Left colon (tissue), 2 donors: ENCODE data around the gene PCBP4. TPM values are rescaled to one million over a fixed set of nuclear protein-coding genes. Genes with fewer than 3 reads are reported as not detected.
"Not testable (repeated sequence)": the region's sequence is repeated elsewhere in the genome, so short reads cannot be mapped to it uniquely, and the experiment has no call there.

Experiments
- ATAC-seq: fragments of 200-7000 bp; cut with Tn5 transposase; one replicate; pipeline ENCODE4 v1.9.1; 2020; ENCODE audit warnings: mild to moderate bottlenecking, moderate library complexity
- DNase-seq, 2 donors: peaks; one replicate each; pipeline ENCODE4 v3.0.0-alpha.2; 2020
- intact Hi-C, 2 donors: fragments of 100-400 bp; cut with DNase I in 1 of 2; cut with micrococcal nuclease in 1 of 2; formaldehyde crosslinking; loops; one replicate each; pipeline versions ENCODE4 v1.11.2 to v1.14.0; 2022; cut with DNase I, micrococcal nuclease
- total RNA-seq, 2 donors: library from RNA; stranded (reverse); fragmentation: NEBNext Ultra II Directional; extraction: Animal tissue kit (Norgen Biotek cat#: 25700); gene quantifications; one replicate each; pipeline ENCODE4 v1.2.1, GENCODE V29; 2021
- donor health status: DM: no; HTN: no; CAD: no.
- donor health status: DM: yes; HTN: yes; CAD: no.

PCBP4 gene
- total RNA-seq, 2 donors from 2014 or later: 23.3 to 27.4 TPM

GRCh38 chr3:51934139-51934850 lies 33.0 kb downstream of the PCBP4 start:
- intact Hi-C loops: no loop called here
- DNase-seq (no peak), ATAC-seq (no peak)

- intact Hi-C loops: no loop called here
- ATAC-seq: no peak
- no peak for DNase-seq
Measured at GRCh38 chr3:51933471-51934138, 33.6 kb downstream of the PCBP4 start.

GRCh38 chr3:51932471-51933370 lies 34.5 kb downstream of the PCBP4 start:
- intact Hi-C loops: no loop called here
- ATAC-seq (no peak), DNase-seq (no peak)

DNA sequence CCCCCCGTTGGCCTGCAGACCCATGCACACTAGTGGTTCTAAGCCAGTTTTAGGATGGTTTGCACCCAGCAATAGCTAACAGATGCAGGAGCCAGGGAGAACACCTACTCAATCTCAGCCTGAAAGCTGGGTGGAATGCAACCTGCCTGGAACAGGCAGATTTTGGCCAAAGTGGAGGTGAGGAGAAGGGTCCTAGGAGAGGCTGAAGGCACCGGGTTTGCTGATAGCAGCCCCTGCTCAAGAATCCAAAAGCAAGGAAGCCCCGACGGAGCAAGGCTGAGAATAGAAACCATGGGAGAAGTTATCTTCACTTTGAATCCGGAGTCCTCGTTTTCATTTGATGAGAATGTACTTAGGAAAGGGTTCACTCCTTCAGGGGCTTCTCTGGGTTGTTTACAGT lies 35.5 kb downstream of the PCBP4 start:
- intact Hi-C loops: no loop called here
- DNase-seq (no peak), ATAC-seq (no peak)

GRCh38 chr3:51930439-51930838 lies 36.8 kb downstream of the PCBP4 start:
- DNase-seq: no peak
- no peak for ATAC-seq
- intact Hi-C loops: no loop called here

GRCh38 chr3:51929420-51930003 lies 37.7 kb downstream of the PCBP4 start:
- ATAC-seq (peak; percentile 58), DNase-seq (no peak)
- intact Hi-C loops: no loop called here

DNA sequence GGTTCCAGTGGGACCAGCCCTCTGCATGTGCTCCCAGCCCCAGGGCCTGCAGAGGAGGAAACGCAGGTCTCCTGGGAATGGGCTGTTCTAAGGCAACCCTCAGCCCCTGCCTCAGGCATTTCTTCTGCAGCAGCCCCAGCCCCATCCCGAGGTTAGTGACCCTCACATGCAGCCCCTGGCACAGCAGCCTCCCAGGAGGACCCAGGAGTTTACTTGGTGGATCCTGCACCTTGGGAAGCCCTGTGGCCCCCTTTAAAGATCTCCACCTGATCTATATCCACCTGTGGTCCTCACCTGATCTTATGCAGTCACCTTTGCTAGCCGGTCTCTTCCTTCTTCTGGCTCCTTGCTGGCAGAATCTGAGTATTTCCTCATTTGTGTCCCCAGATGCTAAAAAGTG lies 38.3 kb downstream of the PCBP4 start:
- ATAC-seq, DNase-seq, intact Hi-C loops: not testable (repeated sequence)

- no peak for ATAC-seq
- no peak for DNase-seq
- intact Hi-C loops: no loop called here
Measured at GRCh38 chr3:51928438-51928837, 38.8 kb downstream of the PCBP4 start.

GRCh38 chr3:51927061-51927977 lies 39.9 kb downstream of the PCBP4 start:
- intact Hi-C loops: no loop called here
- DNase-seq (no peak), ATAC-seq (no peak)

DNA sequence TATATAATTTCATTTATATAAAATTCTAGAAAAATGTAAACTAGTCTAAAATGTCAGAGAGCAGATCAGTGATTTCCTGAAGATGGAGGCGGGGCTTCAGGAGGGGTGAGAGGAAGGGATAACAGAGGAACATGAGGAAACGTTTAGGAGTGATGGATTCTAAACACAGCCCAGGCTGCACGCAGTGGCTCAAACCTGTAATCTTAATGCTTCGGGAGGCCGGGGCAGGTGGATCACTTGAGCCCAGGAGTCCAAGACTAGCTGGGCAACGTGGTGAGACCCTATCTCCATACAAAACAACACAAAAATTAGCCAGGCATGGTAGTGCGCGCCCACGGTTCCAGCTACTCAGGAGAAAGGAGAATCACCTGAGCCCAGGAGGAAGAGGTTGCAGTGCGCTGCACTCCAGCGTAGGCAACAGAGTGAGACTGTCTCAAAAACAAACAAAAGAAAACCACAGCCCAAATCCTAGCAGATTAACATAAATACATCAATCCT lies 46.1 kb downstream of the PCBP4 start:
- ATAC-seq (no peak), DNase-seq (no peak)
- intact Hi-C loops: no loop called here

DNA sequence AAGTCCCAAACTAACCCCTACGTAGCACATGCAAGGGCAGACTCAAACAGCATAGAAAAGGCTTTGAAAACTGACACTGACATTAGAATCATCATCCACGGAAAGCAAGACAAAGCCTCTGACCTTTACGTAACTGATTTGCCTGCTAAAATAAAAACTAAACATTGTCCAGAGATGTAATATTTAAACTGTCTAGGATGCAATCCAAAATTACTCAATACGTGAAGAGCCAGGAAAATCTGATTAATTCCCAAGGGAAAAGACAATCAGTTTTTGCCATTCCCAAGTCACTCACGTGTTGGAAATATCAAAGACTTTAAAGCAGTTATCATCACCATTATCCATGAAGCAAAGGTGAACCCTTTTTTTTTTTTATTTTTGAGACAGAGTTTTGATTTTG lies 50.8 kb downstream of the PCBP4 start:
- ATAC-seq: no peak
- intact Hi-C loops: no loop called here
- no peak for DNase-seq

DNA sequence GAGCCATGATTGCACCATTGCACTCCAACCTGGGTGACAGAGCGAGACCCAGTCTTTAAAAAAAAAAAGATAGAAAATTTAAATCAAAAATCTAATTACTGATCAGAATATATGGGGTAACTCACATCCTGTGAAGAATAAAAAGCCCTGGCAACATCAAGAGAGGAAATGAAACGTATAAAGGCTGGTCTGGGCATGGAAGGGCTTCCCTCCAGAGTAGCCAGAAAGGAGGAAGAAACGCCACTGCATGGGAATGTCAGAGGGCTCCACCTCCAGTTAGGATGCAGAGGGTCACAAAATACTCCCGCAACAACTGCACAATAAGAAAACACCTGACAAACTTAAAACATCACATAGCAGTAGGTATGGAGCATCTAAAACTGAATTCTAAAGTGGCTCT lies 59.2 kb downstream of the PCBP4 start:
- DNase-seq (no peak), ATAC-seq (no peak)

More for the DNA sequence above, 59.2 kb downstream of the PCBP4 start:
- intact Hi-C loops: no loop called here

Other genes starting within 250 kb of the PCBP4 start
- gene IQCF6, start 188.2 kb downstream of the PCBP4 start, total RNA-seq: not detected
- not detected for gene IQCF2, start 105.8 kb downstream of the PCBP4 start, total RNA-seq
- not detected for gene IQCF5, start 91.9 kb downstream of the PCBP4 start, total RNA-seq
- not detected for gene IQCF1, start 64.1 kb downstream of the PCBP4 start, total RNA-seq
- gene RRP9, start 25.6 kb downstream of the PCBP4 start, total RNA-seq: 10 to 100 TPM; 11.0 to 16.1 TPM
- gene PARP3, start 25.1 kb downstream of the PCBP4 start, total RNA-seq: 10 to 100 TPM; 23.6 to 25.5 TPM
- not detected for gene GPR62, start 12.1 kb downstream of the PCBP4 start, total RNA-seq
- 10 to 100 TPM; 81.5 to 96.7 TPM for gene ABHD14B, start 6.6 kb upstream of the PCBP4 start, total RNA-seq
- 1 to 10 TPM; 6.1 to 8.6 TPM for gene ABHD14A, start 7.6 kb upstream of the PCBP4 start, total RNA-seq
- 100 to 1,000 TPM; 153 to 160 TPM for gene ACY1, start 16.1 kb upstream of the PCBP4 start, total RNA-seq
- gene RPL29, start 28.4 kb upstream of the PCBP4 start, total RNA-seq: 100 to 1,000 TPM; 894 to 910 TPM
- 1 to 10 TPM; 7.4 to 9.1 TPM for gene DUSP7, start 89.1 kb upstream of the PCBP4 start, total RNA-seq
- gene POC1A, start 187.0 kb upstream of the PCBP4 start, total RNA-seq: 1 to 10 TPM; 4.3 to 7.4 TPM
- gene ALAS1, start 230.7 kb upstream of the PCBP4 start, total RNA-seq: 100 to 1,000 TPM; 128 to 150 TPM